SK-N-MC (cell line): ENCODE measurements around the gene ZBTB20.

Source experiments
- DNase-seq: peaks from one replicate; pipeline ENCODE4 v3.0.0-alpha.2; 2011; ENCODE audit warnings: low read depth, low spot score
- H3K27ac ChIP-seq: fragments of 200-600 bp; sonication (generic); 2 replicates; pipeline ENCODE4 v1.5.1; 2016; ENCODE audit warnings: mixed run types
- H3K36me3 ChIP-seq: fragments of 200-600 bp; sonication (generic); 2 replicates; pipeline ENCODE4 v1.6.1; 2017; ENCODE audit warnings: antibody characterized with exemption, low read length, mixed read lengths; ENCODE audit not compliant: insufficient read depth
- H3K4me3 ChIP-seq: fragments of 200-600 bp; sonication (generic); 2 replicates; pipeline ENCODE4 v1.5.1; 2016
- H3K9ac ChIP-seq: fragments of 200-600 bp; sonication (generic); 2 replicates; pipeline ENCODE4 v1.8.0; 2017; ENCODE audit warnings: mixed run types, mixed read lengths; ENCODE audit not compliant: insufficient read length
- H3K9me3 ChIP-seq: fragments of 200-600 bp; sonication (generic); 2 replicates; pipeline ENCODE4 v1.6.1; 2017; ENCODE audit warnings: low read depth, mild to moderate bottlenecking, antibody characterized with exemption, low read length, moderate library complexity, mixed read lengths
- EZH2 ChIP-seq: fragments of 200-600 bp; sonication (generic); IDR thresholded peaks from one replicate; pipeline ENCODE4 v1.6.1; 2017; ENCODE audit warnings: antibody characterized with exemption
- FOXP2 ChIP-seq: optimal IDR thresholded peaks from 2 replicates; pipeline ENCODE3; 2011; ENCODE audit warnings: mild to moderate bottlenecking, moderate library complexity; ENCODE audit not compliant: insufficient read depth; ENCODE audit errors: extremely low read length, control extremely low read depth
- POLR2AphosphoS5 ChIP-seq: IDR thresholded peaks from 2 replicates; pipeline ENCODE4 v1.6.1; 2012; ENCODE audit warnings: mild to moderate bottlenecking, low read depth, low read length, borderline replicate concordance

ZBTB20 gene

GRCh38 chr3:114538211-114538610 is 608.9 kb downstream of the ZBTB20 start:
- Histone ChIP-seq H3K9me3 (no peaks in the 10 kb centered on the region), H3K4me3 (no peak overlapping the region), H3K27ac (no peak overlapping the region), H3K9ac (no peak overlapping the region), H3K36me3 (no peaks in the 10 kb centered on the region)
- no peak for DNase-seq
- TF ChIP-seq EZH2, result no peak
- TF ChIP-seq FOXP2, result no peak
- no peak for TF ChIP-seq POLR2AphosphoS5

- Histone ChIP-seq H3K4me3 (no peak overlapping the region), H3K36me3 (no peaks in the 10 kb centered on the region), H3K9ac (no peak overlapping the region), H3K27ac (no peak overlapping the region), H3K9me3 (no peaks in the 10 kb centered on the region)
- no peak for DNase-seq
- TF ChIP-seq FOXP2, result no peak
Observed at GRCh38 chr3:114528517-114528916, 618.6 kb downstream of the ZBTB20 start.

GRCh38 chr3:114527036-114527644 is 619.9 kb downstream of the ZBTB20 start:
- TF ChIP-seq POLR2AphosphoS5, result no peak
- no peak for TF ChIP-seq EZH2
- no peak for TF ChIP-seq FOXP2

GRCh38 chr3:114525278-114525677 is 621.8 kb downstream of the ZBTB20 start:
- Histone ChIP-seq H3K27ac (no peak overlapping the region), H3K9ac (no peak overlapping the region), H3K9me3 (no peaks in the 10 kb centered on the region), H3K36me3 (no peaks in the 10 kb centered on the region), H3K4me3 (no peak overlapping the region)
- DNase-seq, result no peak
- TF ChIP-seq EZH2, result no peak
- no peak for TF ChIP-seq FOXP2
- no peak for TF ChIP-seq POLR2AphosphoS5

More at GRCh38 chr3:114527036-114527644, 619.9 kb downstream of the ZBTB20 start:
- no peak for DNase-seq
- H3K36me3 ChIP-seq, result no peaks in the 10 kb centered on the region
- H3K9ac ChIP-seq, result no peak overlapping the region
- no peaks in the 10 kb centered on the region for H3K9me3 ChIP-seq
- H3K27ac ChIP-seq, result no peak overlapping the region
- H3K4me3 ChIP-seq, result no peak overlapping the region

GRCh38 chr3:114519415-114519814 is 627.7 kb downstream of the ZBTB20 start:
- Histone ChIP-seq H3K27ac (no peak overlapping the region), H3K4me3 (no peak overlapping the region), H3K36me3 (no peaks in the 10 kb centered on the region), H3K9me3 (no peaks in the 10 kb centered on the region), H3K9ac (no peak overlapping the region)
- TF ChIP-seq POLR2AphosphoS5 (no peak), EZH2 (no peak), FOXP2 (no peak)
- no peak for DNase-seq

- no peak overlapping the region for H3K4me3 ChIP-seq
- H3K9ac ChIP-seq, result no peak overlapping the region
- no peak for DNase-seq
- no peaks in the 10 kb centered on the region for H3K36me3 ChIP-seq
- TF ChIP-seq POLR2AphosphoS5 (no peak), EZH2 (no peak), FOXP2 (no peak)
- no peak overlapping the region for H3K27ac ChIP-seq
- H3K9me3 ChIP-seq, result no peaks in the 10 kb centered on the region
Observed at GRCh38 chr3:114518206-114518808, 628.8 kb downstream of the ZBTB20 start.

GRCh38 chr3:114510201-114510600 is 636.9 kb downstream of the ZBTB20 start:
- DNase-seq, result no peak
- H3K27ac ChIP-seq, result no peak overlapping the region
- no peak overlapping the region for H3K9ac ChIP-seq
- TF ChIP-seq EZH2, result no peak
- no peaks in the 10 kb centered on the region for H3K36me3 ChIP-seq
- no peaks in the 10 kb centered on the region for H3K9me3 ChIP-seq
- H3K4me3 ChIP-seq, result no peak overlapping the region

GRCh38 chr3:114509756-114510155 is 637.3 kb downstream of the ZBTB20 start:
- no peak for TF ChIP-seq FOXP2
- TF ChIP-seq EZH2, result no peak
- TF ChIP-seq POLR2AphosphoS5, result no peak
- Histone ChIP-seq H3K9ac (no peak overlapping the region), H3K27ac (no peak overlapping the region), H3K4me3 (no peak overlapping the region), H3K9me3 (no peaks in the 10 kb centered on the region), H3K36me3 (no peaks in the 10 kb centered on the region)
- no peak for DNase-seq

GRCh38 chr3:114508976-114509375 is 638.1 kb downstream of the ZBTB20 start:
- no peak overlapping the region for H3K27ac ChIP-seq
- H3K4me3 ChIP-seq, result no peak overlapping the region
- no peaks in the 10 kb centered on the region for H3K36me3 ChIP-seq
- H3K9ac ChIP-seq, result no peak overlapping the region
- DNase-seq, result no peak
- H3K9me3 ChIP-seq, result no peaks in the 10 kb centered on the region
- TF ChIP-seq EZH2, result no peak
- TF ChIP-seq FOXP2, result no peak
- no peak for TF ChIP-seq POLR2AphosphoS5
